SU-DHL-6 (cell line): ENCODE data around the gene BAG3.

ENCODE experiments used
- CTCF ChIP-seq: fragments of 200-600 bp; sonication (generic); IDR thresholded peaks from one replicate; pipeline ENCODE4 v1.5.1; 2017; ENCODE audit warnings: antibody characterized with exemption, mild to moderate bottlenecking, low read length, moderate library complexity; ENCODE audit not compliant: insufficient read depth, poor library complexity, severe bottlenecking
- EZH2phosphoT487 ChIP-seq: fragments of 200-600 bp; sonication (generic), shearing (Covaris generic); conservative IDR thresholded peaks from 2 replicates; pipeline ENCODE4 v1.6.1; 2018; ENCODE audit warnings: mild to moderate bottlenecking, antibody characterized with exemption, low read length, moderate library complexity, mixed read lengths

GRCh38 chr10:119691726-119692125, 40.5 kb downstream of the BAG3 start:
- TF ChIP-seq CTCF, result no peak
- TF ChIP-seq EZH2phosphoT487, result no peak
